GM12892 (cell line): ENCODE data around the gene COX17. TPM values are rescaled to one million over a fixed set of nuclear protein-coding genes. Genes with fewer than 3 reads are reported as not detected.

Experiments
- DNase-seq: peaks from one replicate; pipeline ENCODE4 v3.0.0; 2011; ENCODE audit not compliant: insufficient read length
- FAIRE-seq: peaks from 2 replicates; lab custom pipeline; 2011; peaks lifted over from hg19 to GRCh38; lab: Jason Lieb, UNC
- POLR2A ChIP-seq: IDR thresholded peaks from 2 replicates; pipeline ENCODE4 v1.6.1; 2011; ENCODE audit warnings: low read depth, low read length, control low read depth
- POLR2AphosphoS5 ChIP-seq: IDR thresholded peaks from 2 replicates; pipeline ENCODE4 v1.6.1; 2011; ENCODE audit warnings: low read depth, low read length, control low read depth
- TAF1 ChIP-seq: IDR thresholded peaks from 2 replicates; pipeline ENCODE4 v1.6.1; 2011; ENCODE audit warnings: low read depth, mild to moderate bottlenecking, control low read depth, low read length, borderline replicate concordance
- polyA plus RNA-seq: library from polyadenylated mRNA; unstranded; fragments of >200 nt; gene quantifications from one replicate; pipeline ENCODE4 v1.2.1, GENCODE V29; 2012; ENCODE audit warnings: missing spikeins, inconsistent platforms; ENCODE audit not compliant: missing spikeins

Gene COX17, protein sequence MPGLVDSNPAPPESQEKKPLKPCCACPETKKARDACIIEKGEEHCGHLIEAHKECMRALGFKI
- polyA plus RNA-seq = 274 TPM

DNA sequence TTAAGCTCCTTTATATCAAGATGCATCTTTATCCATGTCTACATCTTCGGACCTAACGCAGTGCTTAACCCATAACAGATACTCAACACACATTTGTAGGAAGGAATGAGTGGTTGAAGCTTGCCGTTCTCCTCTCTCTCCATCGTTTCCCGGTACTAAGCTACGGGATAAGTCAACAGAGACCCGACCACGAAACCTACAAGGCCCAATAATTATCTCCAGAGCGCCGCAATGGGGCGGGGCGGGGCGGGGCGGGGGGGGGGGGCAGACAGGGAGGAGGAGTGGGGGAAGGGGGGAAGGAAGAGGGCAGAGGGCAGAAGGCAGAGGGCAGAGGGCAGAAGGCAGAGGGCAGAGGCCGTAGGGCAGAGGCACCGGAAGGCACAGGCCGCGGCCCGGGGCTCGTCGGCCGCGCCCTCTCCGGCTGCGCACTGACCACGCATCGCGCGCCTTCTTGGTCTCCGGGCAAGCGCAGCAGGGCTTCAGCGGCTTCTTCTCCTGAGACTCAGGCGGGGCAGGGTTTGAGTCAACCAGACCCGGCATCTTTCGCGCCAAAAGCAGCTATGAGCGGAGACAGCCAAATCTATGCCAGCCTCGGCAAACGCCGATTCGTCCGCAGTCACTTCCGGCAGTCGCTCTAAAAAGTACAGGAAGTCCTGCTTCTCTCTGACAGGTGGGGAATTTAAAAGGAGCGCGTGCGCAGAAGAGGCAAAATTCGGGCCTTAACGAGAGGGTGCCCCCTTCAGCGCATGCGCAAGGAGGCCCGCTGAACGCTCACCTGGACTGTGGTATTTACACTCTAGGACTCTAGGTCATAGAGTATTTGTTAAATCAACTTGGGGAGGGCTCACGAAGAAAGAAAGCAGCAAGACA, at the start of gene COX17:
Gene COX17, minus strand, starts transcription at position 636 of the 870 bp plus-strand sequence. Its CDS starts 96 bp downstream, at position 540.
- FAIRE-seq (peak; percentile 98), DNase-seq (peak; percentile 76)
- TF ChIP-seq POLR2A (peak; percentile 85; the same call in 1 of the 2 replicates), TAF1 (peak; percentile 65), POLR2AphosphoS5 (peak; percentile 79)

DNA sequence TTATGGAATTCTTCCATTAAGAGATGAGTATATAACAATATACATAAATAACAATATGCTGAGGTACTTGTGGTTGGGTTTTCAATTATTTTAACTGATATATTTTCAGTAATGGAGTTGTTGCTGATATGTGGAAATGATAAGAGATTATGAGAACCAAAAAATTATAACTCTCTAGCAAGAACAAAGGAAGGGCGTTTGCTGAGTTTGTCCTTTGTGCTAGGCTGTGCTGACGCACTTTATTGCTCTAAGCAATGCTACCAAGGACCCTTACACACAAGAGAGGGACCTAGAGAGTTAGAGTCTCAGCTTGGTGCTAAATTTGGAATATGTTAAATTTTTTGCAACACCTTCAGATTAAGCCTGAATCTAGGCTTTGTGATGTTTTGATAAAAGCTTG, 49.7 kb upstream of the COX17 start:
- DNase-seq = no peak
- no peak for FAIRE-seq
- TF ChIP-seq POLR2AphosphoS5 (no peak), TAF1 (no peak), POLR2A (no peak)

DNA sequence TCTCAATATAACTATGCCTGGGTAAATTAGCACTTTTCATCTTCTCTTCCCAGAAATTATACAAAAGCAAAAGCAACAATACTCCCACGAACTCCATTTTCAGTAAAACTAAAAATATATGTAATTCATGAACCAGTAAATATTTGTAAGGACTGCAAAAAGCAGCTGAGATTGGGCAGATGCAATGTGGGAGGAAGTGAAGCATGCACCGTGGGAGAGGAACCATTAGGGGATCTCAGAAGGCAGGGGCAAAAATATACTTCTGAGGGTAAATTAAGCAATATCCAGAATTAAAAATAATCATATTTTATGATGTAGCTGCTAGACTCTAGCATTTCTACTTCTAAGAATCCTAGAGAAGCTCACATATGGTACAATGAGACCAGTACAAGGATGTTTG, 45.8 kb upstream of the COX17 start:
- TF ChIP-seq POLR2AphosphoS5 (no peak), POLR2A (no peak), TAF1 (no peak)
- no peak for DNase-seq
- FAIRE-seq = no peak

DNA sequence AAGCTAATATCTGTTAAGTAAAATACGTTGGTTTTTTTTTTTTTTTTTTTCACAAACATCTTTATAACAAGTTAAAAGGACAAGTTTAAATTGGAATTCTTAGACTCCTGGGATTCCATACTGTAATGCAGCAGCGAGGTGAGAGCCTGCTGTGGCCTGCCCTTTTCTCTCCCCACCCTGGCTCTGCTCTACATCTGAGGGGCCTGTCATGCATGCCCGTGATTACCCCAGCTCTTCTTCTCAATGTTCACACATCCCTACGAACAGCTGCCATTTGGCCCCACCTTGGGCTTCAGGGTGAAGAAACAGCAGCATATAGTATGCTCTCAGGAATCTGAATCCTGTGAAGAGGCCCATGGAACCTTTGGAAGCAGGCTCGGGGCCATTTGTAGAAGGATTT, 40.3 kb upstream of the COX17 start:
- DNase-seq (no peak), FAIRE-seq (no peak)
- TF ChIP-seq POLR2AphosphoS5 = no peak
- TF ChIP-seq POLR2A = no peak
- no peak for TF ChIP-seq TAF1

DNA sequence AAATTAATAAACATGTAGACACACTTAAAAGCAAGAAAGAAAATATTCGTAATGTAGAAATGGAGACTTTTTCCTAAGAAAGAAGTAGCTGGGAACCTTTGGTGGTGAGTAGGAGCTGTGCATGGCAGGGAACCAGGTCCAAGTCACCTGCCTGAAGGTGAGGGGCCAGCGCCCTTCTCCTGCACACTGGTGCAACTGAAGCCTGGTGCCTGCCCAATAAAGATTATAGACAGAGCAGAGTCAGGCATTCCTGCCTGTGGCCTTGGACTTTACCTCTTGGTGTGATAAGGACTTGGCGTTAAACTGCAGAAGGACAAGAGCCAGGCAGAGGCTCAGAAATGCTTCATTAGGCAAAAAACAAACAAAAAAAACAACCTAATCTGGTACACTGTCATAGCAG, 39.8 kb upstream of the COX17 start:
- TF ChIP-seq POLR2AphosphoS5 = no peak
- no peak for TF ChIP-seq POLR2A
- no peak for TF ChIP-seq TAF1
- FAIRE-seq (no peak), DNase-seq (no peak)

DNA sequence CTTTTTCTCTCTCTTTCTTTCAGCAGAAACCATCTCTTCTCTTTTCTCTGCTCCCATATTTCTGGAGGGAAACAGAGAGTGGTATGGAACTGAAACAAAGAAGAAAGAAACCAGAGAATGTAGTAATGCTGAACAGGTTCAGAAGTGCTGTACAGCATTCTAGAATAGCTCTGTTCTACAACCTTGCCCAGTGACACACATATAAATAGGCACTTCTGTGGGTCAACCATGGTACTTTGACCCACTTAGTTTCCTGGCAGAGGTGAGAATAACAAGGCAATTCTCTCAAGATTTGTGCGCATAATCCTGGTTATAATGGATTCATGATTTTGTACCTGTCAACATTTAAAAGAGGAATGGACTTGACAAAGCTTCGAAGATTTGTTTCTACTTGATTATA, 37.9 kb upstream of the COX17 start:
- no peak for FAIRE-seq
- TF ChIP-seq POLR2A = no peak
- TF ChIP-seq POLR2AphosphoS5 = no peak
- no peak for TF ChIP-seq TAF1
- no peak for DNase-seq

DNA sequence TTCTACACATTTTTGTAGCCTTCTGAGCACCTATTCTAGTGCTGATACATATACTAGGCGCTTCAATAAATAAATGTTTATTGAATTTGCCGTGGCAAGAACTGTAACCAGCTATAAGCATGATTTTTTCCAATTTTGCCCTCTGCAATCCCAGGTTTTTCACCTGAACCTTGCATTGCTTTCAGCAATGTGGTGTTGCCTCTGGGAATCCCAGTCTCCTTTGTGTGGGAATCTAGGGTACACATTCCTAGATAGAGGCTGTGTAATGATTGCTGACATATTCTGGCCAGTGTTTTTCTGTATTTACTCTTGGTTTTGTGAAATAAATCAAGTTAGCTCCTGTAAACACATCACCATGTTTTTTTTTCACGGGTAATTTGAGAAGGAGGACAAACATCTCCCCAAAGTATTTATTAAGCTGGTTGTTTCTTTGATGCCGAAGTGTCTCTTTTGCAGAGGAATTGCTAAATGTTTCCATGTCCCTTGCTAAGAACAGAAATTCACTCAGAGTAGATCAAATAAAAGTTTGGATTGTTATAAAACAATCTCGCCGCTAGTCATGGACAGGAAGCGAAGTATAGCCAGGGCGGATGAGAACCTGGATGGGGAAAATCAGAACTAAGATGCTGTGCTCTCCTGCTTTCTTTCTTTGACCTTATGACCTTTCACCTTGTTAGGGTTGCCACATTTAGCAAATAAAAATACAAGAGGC, 26.8 kb upstream of the COX17 start:
- DNase-seq (no peak), FAIRE-seq (no peak)
- TF ChIP-seq TAF1 (no peak), POLR2A (no peak), POLR2AphosphoS5 (no peak)

DNA sequence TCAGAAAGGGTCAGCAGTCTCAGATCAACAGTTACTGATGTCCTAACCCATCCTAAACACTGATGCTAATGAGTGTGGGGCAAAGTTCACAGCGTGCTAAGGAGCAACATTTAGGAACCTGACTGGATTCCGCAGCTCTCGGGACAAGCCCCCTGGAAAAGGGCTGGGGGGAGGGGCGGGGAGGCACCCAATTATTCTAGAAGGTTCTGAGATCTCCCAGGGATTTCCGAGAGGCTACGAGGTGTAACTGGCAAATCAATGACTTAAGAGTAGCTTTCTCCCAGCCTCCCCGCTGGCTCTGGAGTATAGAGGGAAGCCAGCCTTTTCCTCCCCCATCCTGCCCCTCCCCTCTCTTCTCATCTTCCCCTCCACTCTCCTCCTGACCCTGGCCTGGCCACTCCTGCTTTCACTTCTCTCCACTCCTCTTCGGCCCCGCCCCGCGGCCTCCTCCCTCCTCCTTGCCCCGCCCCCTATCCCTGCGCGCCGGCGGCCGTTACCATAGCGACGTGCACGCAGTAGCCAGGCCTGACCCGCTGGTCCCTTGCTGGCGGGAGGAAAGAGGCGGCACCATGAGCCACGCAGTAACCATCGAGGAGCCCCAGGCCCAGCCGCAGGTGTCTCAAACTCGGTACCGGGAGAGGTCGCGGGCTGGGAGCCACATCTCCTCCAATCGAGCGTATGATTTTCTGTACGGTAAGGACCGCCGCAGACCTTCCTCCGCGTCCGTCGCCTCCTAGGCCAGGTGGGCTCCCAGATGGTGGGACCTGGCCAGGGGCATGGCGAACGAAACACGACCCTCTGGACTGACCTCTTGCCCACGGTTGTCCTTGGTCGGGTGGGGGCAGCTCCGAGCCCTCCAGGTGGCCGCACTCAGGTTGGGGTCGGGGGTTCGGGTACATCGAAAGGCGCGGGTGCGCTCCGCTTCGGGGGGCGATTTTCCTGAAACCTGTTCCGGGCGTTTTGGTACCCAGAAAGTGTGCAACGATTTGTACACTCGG, 25.6 kb upstream of the COX17 start, which contains the start of gene CFAP91:
Gene CFAP91, plus strand, starts transcription at position 493 of the 998 bp plus-strand sequence. Its CDS starts 77 bp downstream, at position 570.
- peak; percentile 27 for FAIRE-seq
- peak; percentile 66 for DNase-seq
- no peak for TF ChIP-seq POLR2A
- TF ChIP-seq TAF1 = no peak
- no peak for TF ChIP-seq POLR2AphosphoS5

DNA sequence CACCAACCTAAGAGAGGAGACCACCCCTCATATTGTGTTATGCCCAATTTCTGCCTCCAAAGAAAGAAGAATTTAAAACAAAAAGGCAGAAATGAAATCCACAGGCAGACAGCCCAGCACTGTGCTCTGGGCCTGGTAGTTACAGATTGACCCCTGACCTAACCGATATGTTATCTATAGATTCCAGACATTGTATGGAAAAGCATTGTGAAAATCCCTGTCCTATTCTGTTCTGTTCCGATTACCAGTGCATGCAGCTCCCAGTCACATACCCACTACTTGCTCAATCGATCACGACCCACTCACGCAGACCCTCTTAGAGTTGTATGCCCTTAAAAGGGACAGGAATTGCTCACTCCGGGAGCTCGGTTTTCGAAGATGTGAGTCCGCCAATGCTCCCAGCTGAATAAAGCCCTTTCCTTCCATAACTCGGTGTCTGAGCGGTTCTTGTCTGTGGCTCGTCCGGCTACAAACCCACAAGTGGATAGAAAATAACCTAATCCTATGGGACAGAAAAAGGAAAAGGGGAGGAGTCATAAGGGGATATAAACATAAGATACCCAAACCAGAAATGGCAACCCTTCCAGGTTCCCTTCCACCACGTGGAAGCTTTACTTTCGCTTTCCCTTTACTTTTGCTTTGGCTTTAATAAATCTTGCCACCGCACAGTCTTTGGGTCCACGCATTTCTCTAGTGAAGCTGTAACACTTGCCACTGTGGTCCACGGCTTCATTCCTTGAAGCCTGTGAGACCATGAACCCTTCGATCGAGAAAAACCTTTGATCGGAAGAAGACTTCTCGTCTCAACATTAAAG, 23.9 kb upstream of the COX17 start:
- DNase-seq = no peak
- TF ChIP-seq POLR2A (no peak), TAF1 (no peak), POLR2AphosphoS5 (no peak)
- FAIRE-seq = no peak

DNA sequence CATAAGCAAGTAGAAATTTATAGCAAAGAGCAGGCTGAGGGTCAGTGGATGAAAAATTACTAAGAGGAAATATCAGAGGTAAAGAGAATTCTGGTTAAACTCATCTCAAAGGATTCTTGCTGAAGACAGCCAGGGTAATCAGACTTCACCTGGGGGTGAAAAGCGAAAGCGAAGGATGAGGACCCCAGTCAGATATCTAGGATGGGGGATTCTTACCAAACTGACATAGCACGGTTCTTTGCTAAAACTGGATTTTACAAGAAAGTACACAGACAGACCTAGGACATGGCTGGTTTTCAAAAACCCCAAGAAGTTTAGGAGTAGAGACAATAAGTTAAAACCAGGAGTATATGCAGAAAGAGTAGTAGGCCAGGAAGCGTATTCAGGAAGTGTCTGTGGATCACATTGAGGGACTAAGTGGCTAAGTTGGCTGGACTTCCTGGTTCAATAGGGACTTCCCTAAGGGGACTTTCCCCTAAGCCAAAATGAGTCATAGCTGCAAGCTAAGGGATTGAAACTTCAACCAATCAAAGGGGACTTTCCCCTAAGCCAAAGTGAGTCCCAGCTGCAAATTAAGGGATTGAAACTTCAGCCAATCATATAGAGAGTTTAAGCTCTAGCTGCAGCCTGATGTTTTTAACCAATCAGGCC, 23.2 kb upstream of the COX17 start:
- FAIRE-seq (peak; percentile 95), DNase-seq (no peak)
- TF ChIP-seq POLR2A = no peak
- 0 out of 2 replicates have a peak, but pooled peaks have one; percentile 38 for TF ChIP-seq POLR2AphosphoS5
